AML-193 (cell line): ENCODE measurements around the gene CASR.
A peak's percentile ranks its signal among the peaks of the same experiment; 100 is the strongest.

ENCODE experiments used
- DNase-seq, 2 experiments: peaks; one replicate each; lab custom pipeline; 2025; lab: John Stamatoyannopoulos, UW

CASR gene

GRCh38 chr3:122306622-122306953 lies 123.1 kb downstream of the CASR start:
- no peak for DNase-seq

GRCh38 chr3:122307094-122307687 lies 123.7 kb downstream of the CASR start:
- no peak for DNase-seq

- DNase-seq: peak; percentile 78 to 83
These were observed 124.5 kb downstream of the CASR start for GRCh38 chr3:122307976-122308375.

GRCh38 chr3:122310361-122310760 lies 126.9 kb downstream of the CASR start:
- DNase-seq: no peak

GRCh38 chr3:122312826-122313225 lies 129.4 kb downstream of the CASR start:
- DNase-seq: peak; percentile 60 to 70

GRCh38 chr3:122313281-122313680 lies 129.8 kb downstream of the CASR start:
- DNase-seq: peak; percentile 70 to 72

- no peak for DNase-seq
These were observed 130.9 kb downstream of the CASR start for GRCh38 chr3:122314228-122314876.

- no peak for DNase-seq
These were observed 132.2 kb downstream of the CASR start for GRCh38 chr3:122315619-122316018.

GRCh38 chr3:122316368-122316767 lies 132.9 kb downstream of the CASR start:
- DNase-seq: no peak

GRCh38 chr3:122318620-122319019 lies 135.2 kb downstream of the CASR start:
- DNase-seq: no peak

- peak; percentile 18 to 25 for DNase-seq
These were observed 138.9 kb downstream of the CASR start for GRCh38 chr3:122322095-122323075.

- DNase-seq: peak; percentile 86 to 90
These were observed 141.4 kb downstream of the CASR start, which contains the start of gene CSTA for GRCh38 chr3:122324871-122325323. CSTA (plus strand) TSS chr3:122325248; CDS start chr3:122325293, 45 bp downstream.

GRCh38 chr3:122325769-122326168 lies 142.3 kb downstream of the CASR start:
- DNase-seq: no peak

GRCh38 chr3:122331886-122332285 lies 148.4 kb downstream of the CASR start:
- DNase-seq: no peak

GRCh38 chr3:122332551-122332950 lies 149.1 kb downstream of the CASR start:
- no peak for DNase-seq
